OCI-LY1 (cell line): Measurements from ENCODE around the gene SYPL1.

Experiments used
- EZH2 ChIP-seq: fragments of 200-600 bp; sonication (generic), shearing (Covaris generic); IDR thresholded peaks from 2 replicates; pipeline ENCODE4 v1.8.0; 2017; ENCODE audit warnings: borderline replicate concordance, mixed run types, mild to moderate bottlenecking, antibody characterized with exemption, low read length, moderate library complexity, mixed read lengths
- TF ChIP-seq, protein P1 (sequence below): fragments of 200-600 bp; sonication (generic), shearing (Covaris generic); IDR thresholded peaks from 2 replicates; pipeline ENCODE4 v1.5.1; 2017; ENCODE audit warnings: mild to moderate bottlenecking, antibody characterized with exemption, low read length, moderate library complexity, mixed read lengths

DNA sequence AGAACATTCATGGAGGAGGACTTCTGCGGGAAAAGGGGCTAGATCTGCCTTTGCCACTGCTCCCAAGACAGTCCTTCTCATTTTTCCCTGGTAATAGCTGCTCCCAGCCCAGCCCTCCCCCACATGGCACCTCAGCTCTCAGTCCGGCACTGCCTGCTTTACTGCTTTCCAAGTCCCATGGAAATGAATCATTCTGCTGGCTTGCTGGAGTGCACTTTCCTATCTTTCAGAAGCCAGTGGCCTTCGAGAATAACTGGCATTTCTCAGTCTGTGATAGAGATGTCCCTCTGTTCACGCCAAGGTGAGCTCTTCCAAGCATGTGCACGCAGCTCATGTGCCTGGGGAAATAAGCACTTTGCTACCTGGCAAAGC, 61.4 kb downstream of the SYPL1 start:
- TF ChIP-seq, protein P1, sequence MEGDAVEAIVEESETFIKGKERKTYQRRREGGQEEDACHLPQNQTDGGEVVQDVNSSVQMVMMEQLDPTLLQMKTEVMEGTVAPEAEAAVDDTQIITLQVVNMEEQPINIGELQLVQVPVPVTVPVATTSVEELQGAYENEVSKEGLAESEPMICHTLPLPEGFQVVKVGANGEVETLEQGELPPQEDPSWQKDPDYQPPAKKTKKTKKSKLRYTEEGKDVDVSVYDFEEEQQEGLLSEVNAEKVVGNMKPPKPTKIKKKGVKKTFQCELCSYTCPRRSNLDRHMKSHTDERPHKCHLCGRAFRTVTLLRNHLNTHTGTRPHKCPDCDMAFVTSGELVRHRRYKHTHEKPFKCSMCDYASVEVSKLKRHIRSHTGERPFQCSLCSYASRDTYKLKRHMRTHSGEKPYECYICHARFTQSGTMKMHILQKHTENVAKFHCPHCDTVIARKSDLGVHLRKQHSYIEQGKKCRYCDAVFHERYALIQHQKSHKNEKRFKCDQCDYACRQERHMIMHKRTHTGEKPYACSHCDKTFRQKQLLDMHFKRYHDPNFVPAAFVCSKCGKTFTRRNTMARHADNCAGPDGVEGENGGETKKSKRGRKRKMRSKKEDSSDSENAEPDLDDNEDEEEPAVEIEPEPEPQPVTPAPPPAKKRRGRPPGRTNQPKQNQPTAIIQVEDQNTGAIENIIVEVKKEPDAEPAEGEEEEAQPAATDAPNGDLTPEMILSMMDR, result no peak
- no peak for TF ChIP-seq EZH2
